Fibroblast of the aortic adventitia (primary cell): Measurements from ENCODE around the gene RHBDD3. TPM values are rescaled to one million over a fixed set of nuclear protein-coding genes. Genes with fewer than 3 reads are reported as not detected.

ENCODE experiments used
- DNase-seq: peaks from one replicate; pipeline ENCODE4 v3.0.0-alpha.2; 2010; ENCODE audit warnings: low read depth
- H3K4me3 ChIP-seq: 2 replicates; pipeline ENCODE4 v1.5.1; 2011; ENCODE audit warnings: low read depth, mild to moderate bottlenecking, control low read depth, low read length, moderate library complexity
- CTCF ChIP-seq: IDR thresholded peaks from 2 replicates; pipeline ENCODE4 v1.5.1; 2011; ENCODE audit warnings: mild to moderate bottlenecking, low read length, control low read depth, inconsistent platforms; ENCODE audit not compliant: insufficient read depth
- total RNA-seq: library from RNA; depleted of rRNA; stranded (reverse); fragments of >200 nt; gene quantifications from 2 replicates; pipeline ENCODE4 v1.2.3, GENCODE V29; 2012; ENCODE audit warnings: low replicate concordance

The RHBDD3 gene
- total RNA-seq, 1 donor: 22.0 TPM

DNA sequence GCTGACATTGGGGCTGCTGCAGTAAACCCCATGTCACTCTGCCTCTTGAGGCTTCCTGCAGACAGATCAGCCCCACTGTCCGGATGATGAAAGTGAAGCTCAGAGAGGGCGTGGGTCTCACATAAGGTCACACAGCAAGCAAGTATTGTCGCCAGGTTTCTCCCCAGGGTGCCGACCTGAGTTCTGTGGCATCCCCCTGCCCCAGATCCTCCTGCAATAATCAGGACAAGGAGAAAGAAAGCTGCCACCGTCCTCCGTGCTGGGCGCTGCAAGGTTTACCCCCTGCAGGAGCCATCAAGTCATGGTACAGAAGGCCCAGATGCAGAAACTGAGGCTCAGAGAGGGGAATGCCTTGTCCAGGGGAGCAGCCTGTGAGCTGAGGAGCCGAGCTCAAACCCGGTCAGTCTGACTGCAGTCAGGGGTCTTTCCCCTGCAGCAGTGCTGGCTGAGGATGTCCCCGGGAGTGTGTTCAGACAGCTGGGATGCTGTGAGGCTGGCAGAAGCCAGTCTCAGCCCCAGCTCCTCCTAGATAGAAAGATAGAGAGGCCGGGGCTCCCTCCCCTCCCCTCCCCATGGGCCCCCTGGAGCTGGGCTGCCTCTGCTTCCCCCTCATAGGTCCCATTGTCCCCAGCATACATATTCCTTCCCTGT is 48.9 kb downstream of the RHBDD3 start:
- DNase-seq: no peak
- H3K4me3 ChIP-seq: no peak overlapping the region
- TF ChIP-seq CTCF: no peak

DNA sequence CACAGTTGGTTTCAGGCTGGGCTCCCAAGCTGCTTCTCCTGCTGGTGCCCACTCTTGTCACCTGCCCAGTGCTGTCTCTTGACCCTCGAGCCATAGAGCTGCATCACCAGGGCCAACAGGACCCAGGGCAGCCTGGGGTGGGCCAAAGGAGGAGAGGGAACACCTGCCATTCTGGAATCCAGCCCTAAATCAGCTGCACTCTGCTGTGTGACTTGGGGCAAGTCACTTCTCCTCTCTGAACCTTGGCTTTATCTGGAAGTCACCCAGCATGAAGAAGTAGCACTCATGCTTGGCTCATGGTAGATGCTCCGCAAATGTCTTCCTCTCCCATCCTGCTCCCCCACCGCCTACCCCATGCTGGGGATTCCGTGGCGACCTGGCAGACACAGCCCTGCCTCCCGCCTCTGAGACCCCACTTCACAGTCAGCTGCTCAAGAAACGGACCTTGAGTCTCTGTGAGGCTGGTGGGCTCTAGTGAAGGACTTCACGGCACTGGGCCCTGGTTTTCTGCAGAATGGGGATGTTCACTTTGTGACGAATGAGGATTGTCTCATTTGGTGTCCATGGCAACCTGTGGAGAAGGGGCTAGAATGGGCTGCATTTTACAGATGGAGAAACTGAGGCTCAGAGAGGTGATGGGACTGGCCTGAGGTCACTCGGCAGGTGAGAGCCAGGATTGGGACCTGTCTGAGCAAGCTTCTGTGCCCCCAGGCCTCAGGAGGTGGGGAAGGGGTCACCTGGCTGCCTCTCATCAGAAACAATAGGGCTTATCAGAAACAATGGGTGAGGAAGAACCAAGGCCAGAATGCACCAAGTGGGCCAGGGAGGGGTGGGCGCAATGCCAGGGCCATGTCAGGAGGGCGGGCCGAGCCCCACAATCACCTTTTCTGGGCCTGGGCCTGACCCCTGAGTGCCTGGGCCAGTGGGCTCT is 49.7 kb downstream of the RHBDD3 start:
- no peak for TF ChIP-seq CTCF
- no peak for DNase-seq
- H3K4me3 ChIP-seq: no peak overlapping the region

- TF ChIP-seq CTCF: no peak
- DNase-seq: peak; percentile 43
- H3K4me3 ChIP-seq: no peak overlapping the region
Measured at GRCh38 chr22:29216873-29217666, 50.7 kb downstream of the RHBDD3 start.

DNA sequence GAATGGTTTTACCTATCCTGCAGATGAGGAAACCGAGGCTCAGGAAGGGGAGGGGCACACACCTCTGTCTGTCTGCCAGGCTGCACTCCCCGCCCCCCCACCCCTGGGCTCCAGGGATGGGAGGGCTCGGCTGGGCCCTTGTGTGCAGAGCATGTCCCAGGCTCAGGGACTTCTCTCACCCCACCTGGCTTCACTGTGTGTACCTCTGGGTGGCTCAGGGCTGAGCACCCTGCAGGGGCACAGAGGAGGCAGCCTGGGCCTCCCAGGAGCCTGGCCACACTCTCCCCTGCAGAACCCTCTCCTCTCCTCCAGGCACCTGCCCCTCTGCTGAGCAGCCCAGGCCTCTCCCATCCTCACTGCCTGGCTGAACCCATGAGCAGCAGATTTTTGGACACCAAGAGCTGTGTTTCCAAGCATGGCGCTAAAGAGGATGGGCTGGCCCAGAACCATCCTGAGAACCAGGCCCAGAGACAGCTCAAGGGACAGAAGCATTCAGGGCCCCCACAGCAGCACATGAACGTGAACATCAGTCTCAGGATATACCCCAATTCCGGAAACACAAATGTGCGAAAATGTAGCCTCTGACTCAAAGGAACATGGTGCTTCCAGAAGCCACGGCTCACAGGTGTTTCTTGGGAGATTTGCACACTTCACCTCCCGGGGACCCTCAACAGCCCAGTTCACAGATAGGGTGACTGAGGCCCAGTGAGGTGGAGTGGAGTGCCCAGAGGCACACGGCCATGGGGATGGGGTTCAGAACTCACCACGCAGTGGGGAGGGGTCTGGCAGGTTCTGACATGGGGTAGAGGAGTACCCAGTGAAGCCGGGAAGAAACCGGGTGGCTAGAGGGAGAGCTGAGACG is 51.5 kb downstream of the RHBDD3 start:
- DNase-seq: no peak
- TF ChIP-seq CTCF: no peak

GRCh38 chr22:29215012-29215860 is 52.5 kb downstream of the RHBDD3 start:
- DNase-seq: no peak
- no peak for TF ChIP-seq CTCF
- no peak overlapping the region for H3K4me3 ChIP-seq

More for the DNA sequence above, 51.5 kb downstream of the RHBDD3 start:
- no peak overlapping the region for H3K4me3 ChIP-seq
